A549 (cell line): Measurements from ENCODE around the gene AFF3. TPM values are rescaled to one million over a fixed set of nuclear protein-coding genes. Genes with fewer than 3 reads are reported as not detected.

Experiments used
- ATAC-seq, 2 experiments: fragments of 200-7000 bp in 1 of 2; fragments of >200 bp in 1 of 2; cut with Nextera tagmentation in 1 of 2; cut with Tn5 transposase in 1 of 2; 3 replicates each; pipeline versions ENCODE4 v1.8.0 to v1.9.1; 2018 to 2020; ENCODE audit warnings: mild to moderate bottlenecking in 1 of 2, moderate library complexity in 1 of 2
- CTCF ChIA-PET: fragments of 300-600 bp; sonication (Branson Sonifier 250); formaldehyde crosslinking; extraction: SDS; loops from one replicate; lab custom pipeline; 2021; ENCODE audit warnings: antibody characterized with exemption, inconsistent platforms; lab: Yijun Ruan, JAX
- POLR2A ChIA-PET: fragments of 350-600 bp; formaldehyde crosslinking; extraction: SDS; loops from one replicate; lab custom pipeline; 2021; ENCODE audit warnings: antibody characterized with exemption, inconsistent platforms; lab: Yijun Ruan, JAX
- DNase-seq, 2 experiments: peaks; one replicate each; pipeline versions ENCODE4 v3.0.0 to v3.0.0-alpha.2; 2011 to 2016; ENCODE audit warnings: low read depth in 1 of 2, low spot score in 1 of 2
- FAIRE-seq: peaks from 2 replicates; lab custom pipeline; 2011; peaks lifted over from hg19 to GRCh38; lab: Jason Lieb, UNC
- H3K27ac ChIP-seq, 2 experiments: fragments of >200 bp; sonication (Bioruptor Twin); formaldehyde crosslinking; 3 replicates each; pipeline ENCODE4 v1.5.1; 2016 to 2017
- H3K4me1 ChIP-seq: fragments of >200 bp; sonication (Bioruptor Twin); formaldehyde crosslinking; 3 replicates; pipeline ENCODE4 v1.6.1; 2016
- H3K4me2 ChIP-seq: fragments of >200 bp; sonication (Bioruptor Twin); formaldehyde crosslinking; 3 replicates; pipeline ENCODE4 v1.6.1; 2016
- H3K4me3 ChIP-seq: fragments of >200 bp; sonication (Bioruptor Twin); formaldehyde crosslinking; 3 replicates; pipeline ENCODE4 v1.5.1; 2016
- H3K9me3 ChIP-seq: fragments of >200 bp; sonication (Bioruptor Twin); formaldehyde crosslinking; 3 replicates; pipeline ENCODE4 v1.6.1; 2016
- BCL3 ChIP-seq: fragments of >200 bp; sonication (Bioruptor Twin); formaldehyde crosslinking; IDR thresholded peaks from 3 replicates; pipeline ENCODE4 v1.6.1; 2016
- BHLHE40 ChIP-seq: IDR thresholded peaks from 2 replicates; pipeline ENCODE4 v1.6.1; 2012; ENCODE audit warnings: low read depth, low read length, inconsistent platforms
- CTCF ChIP-seq: fragments of >200 bp; sonication (Bioruptor Twin); formaldehyde crosslinking; IDR thresholded peaks from 3 replicates; pipeline ENCODE4 v1.5.1; 2016
- EHF ChIP-seq: fragments of 250-450 bp; sonication (Bioruptor Pico); IDR thresholded peaks from 2 replicates; pipeline ENCODE4 v1.5.0; 2020; ENCODE audit warnings: mild to moderate bottlenecking
- ESRRA ChIP-seq: fragments of 150-350 bp; IDR thresholded peaks from 2 replicates; pipeline ENCODE4 v1.6.1; 2014; ENCODE audit warnings: mild to moderate bottlenecking, low read length, borderline replicate concordance
- HOXA7 ChIP-seq: fragments of 250-450 bp; sonication (Bioruptor Pico); IDR thresholded peaks from 2 replicates; pipeline ENCODE4 v1.5.0; 2020; ENCODE audit warnings: mild to moderate bottlenecking, moderate library complexity
- JUN ChIP-seq, 2 experiments: fragments of >200 bp; sonication (Bioruptor Twin); formaldehyde crosslinking; IDR thresholded peaks; 2 replicates in 1 of 2; 3 replicates in 1 of 2; pipeline ENCODE4 v1.6.1; 2016 to 2017
- KDM1A ChIP-seq: fragments of 200-600 bp; sonication (generic); IDR thresholded peaks from 2 replicates; pipeline ENCODE4 v1.6.1; 2016; ENCODE audit warnings: low read depth, mild to moderate bottlenecking
- MAFK ChIP-seq: fragments of 450-650 bp; IDR thresholded peaks from 2 replicates; pipeline ENCODE4 v1.6.1; 2014; ENCODE audit not compliant: partially characterized antibody
- MAX ChIP-seq: IDR thresholded peaks from 2 replicates; pipeline ENCODE4 v1.6.1; 2012
- MAZ ChIP-seq: fragments of 150-350 bp; IDR thresholded peaks from 2 replicates; pipeline ENCODE4 v1.6.1; 2014; ENCODE audit warnings: antibody characterized with exemption, low read depth, low read length, borderline replicate concordance
- NR3C1 ChIP-seq: fragments of >200 bp; sonication (Bioruptor Twin); formaldehyde crosslinking; IDR thresholded peaks from 3 replicates; pipeline ENCODE4 v1.6.1; 2017
- POLR2A ChIP-seq: IDR thresholded peaks from 2 replicates; pipeline ENCODE4 v1.6.1; 2012; ENCODE audit warnings: mild to moderate bottlenecking, low read length
- POLR2AphosphoS2 ChIP-seq: conservative IDR thresholded peaks from 2 replicates; pipeline ENCODE4 v1.6.1; 2012; ENCODE audit warnings: low read length, improper control_type of control experiment, inconsistent platforms
- RCOR1 ChIP-seq: fragments of 150-350 bp; IDR thresholded peaks from 2 replicates; pipeline ENCODE4 v1.6.1; 2014; ENCODE audit warnings: antibody characterized with exemption, low read length, low read depth
- RFX5 ChIP-seq: fragments of 450-650 bp; IDR thresholded peaks from 2 replicates; pipeline ENCODE4 v1.7.1; 2014; ENCODE audit warnings: antibody characterized with exemption, mild to moderate bottlenecking, moderate library complexity
- RNF2 ChIP-seq: fragments of 200-600 bp; sonication (generic); IDR thresholded peaks from 2 replicates; pipeline ENCODE4 v1.6.1; 2016; ENCODE audit warnings: low read depth, mild to moderate bottlenecking, antibody characterized with exemption, moderate library complexity, borderline replicate concordance
- USF2 ChIP-seq: fragments of 450-650 bp; IDR thresholded peaks from 2 replicates; pipeline ENCODE4 v1.6.1; 2014; ENCODE audit warnings: antibody characterized with exemption
- ZFP36 ChIP-seq: fragments of 450-650 bp; IDR thresholded peaks from 2 replicates; pipeline ENCODE4 v1.6.1; 2014; ENCODE audit warnings: borderline replicate concordance; ENCODE audit not compliant: partially characterized antibody
- WGBS: methylation state at CpG from one replicate; pipeline ENCODE4 v1.1.6; 2017; ENCODE audit errors: missing lambda C conversion rate; 5-methylcytosine and 5-hydroxymethylcytosine counted together
- polyA plus RNA-seq, 4 experiments: library from polyadenylated mRNA; depleted of rRNA in 3 of 4; stranded (reverse); fragments of >200 nt; fragmentation: RNase III in 1 of 4; extraction: RNeasy Plus Mini Kit Qiagen cat#74134 plus additional on column Dnase treatment in 1 of 4; gene quantifications; 2 replicates in 3 of 4; 3 replicates in 1 of 4; pipeline ENCODE4 v1.2.3, GENCODE V29; 2011 to 2017
- TF ChIP-seq, protein P1 (sequence below): fragments of 250-450 bp; sonication (Bioruptor Pico); IDR thresholded peaks from 2 replicates; pipeline ENCODE4 v1.5.0; 2020; ENCODE audit warnings: low read depth, mild to moderate bottlenecking, moderate library complexity
- TF ChIP-seq, protein P2 (sequence below): IDR thresholded peaks from 2 replicates; pipeline ENCODE4 v1.6.1; 2012
- TF ChIP-seq, protein P3 (sequence below): fragments of 200-600 bp; sonication (generic); IDR thresholded peaks from 2 replicates; pipeline ENCODE4 v1.6.1; 2016; ENCODE audit warnings: antibody characterized with exemption, mild to moderate bottlenecking, moderate library complexity

Gene AFF3
- polyA plus RNA-seq, 2 of the 4 experiments (the other 2 are of a cell fraction): not detected

DNA sequence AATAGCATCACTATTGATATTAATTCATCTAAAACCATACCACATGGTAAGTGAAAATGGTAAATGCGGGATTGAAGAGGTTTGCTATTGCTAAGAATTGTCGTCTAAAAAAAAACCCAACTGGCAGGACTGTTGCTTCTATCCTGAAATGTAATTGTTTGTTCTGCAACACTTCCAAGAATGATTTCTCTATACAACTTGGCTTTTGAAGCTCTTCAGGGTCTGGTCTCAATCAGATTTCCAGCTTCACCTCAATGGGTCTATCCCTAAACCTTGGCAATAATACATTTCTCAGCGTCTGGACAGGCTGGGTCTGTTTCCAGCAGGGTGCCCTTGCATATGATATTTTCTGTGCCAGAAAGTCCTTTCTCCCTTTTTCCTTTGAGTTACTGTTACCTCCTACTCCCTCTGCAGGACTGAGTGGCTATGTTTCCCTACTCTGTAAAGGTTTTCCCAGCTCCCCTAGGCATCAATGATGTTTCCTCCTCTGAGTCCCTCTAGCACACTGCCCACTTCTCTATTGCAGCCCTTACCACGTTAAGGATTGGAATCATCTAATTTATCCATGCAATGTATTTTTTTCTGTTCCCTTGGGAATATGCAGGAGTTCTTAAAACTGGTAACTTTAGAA lies 534.4 kb downstream of the AFF3 start:
- peak; percentile 59 to 84; a peak in 5 of 6 replicates for ATAC-seq
- FAIRE-seq: no peak
- Histone ChIP-seq H3K4me3 (no peak overlapping the region), H3K27ac (no peak overlapping the region), H3K4me1 (no peaks in the 10 kb centered on the region), H3K9me3 (no peaks in the 10 kb centered on the region), H3K4me2 (no peak overlapping the region)
- ChIA-PET POLR2A (no interaction called here), CTCF (interaction anchor here (0.8 kb wide), 1 partner anchor 51 kb away, joined by 3 read pairs; no protein-coding TSS in a partner anchor)
- WGBS: 14% methylated on average over 4 of the region's 4 CpGs
- no peak for TF ChIP-seq RCOR1
- no peak for TF ChIP-seq NR3C1
- TF ChIP-seq USF2: no peak
- no peak for TF ChIP-seq RFX5
- TF ChIP-seq MAX: no peak
- TF ChIP-seq, protein P1, sequence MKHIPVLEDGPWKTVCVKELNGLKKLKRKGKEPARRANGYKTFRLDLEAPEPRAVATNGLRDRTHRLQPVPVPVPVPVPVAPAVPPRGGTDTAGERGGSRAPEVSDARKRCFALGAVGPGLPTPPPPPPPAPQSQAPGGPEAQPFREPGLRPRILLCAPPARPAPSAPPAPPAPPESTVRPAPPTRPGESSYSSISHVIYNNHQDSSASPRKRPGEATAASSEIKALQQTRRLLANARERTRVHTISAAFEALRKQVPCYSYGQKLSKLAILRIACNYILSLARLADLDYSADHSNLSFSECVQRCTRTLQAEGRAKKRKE (CRISPR knock-in tag): no peak
- TF ChIP-seq JUN (IDR thresholded peaks at IDR 0.05): no peak
- TF ChIP-seq EHF: no peak
- TF ChIP-seq, protein P2, sequence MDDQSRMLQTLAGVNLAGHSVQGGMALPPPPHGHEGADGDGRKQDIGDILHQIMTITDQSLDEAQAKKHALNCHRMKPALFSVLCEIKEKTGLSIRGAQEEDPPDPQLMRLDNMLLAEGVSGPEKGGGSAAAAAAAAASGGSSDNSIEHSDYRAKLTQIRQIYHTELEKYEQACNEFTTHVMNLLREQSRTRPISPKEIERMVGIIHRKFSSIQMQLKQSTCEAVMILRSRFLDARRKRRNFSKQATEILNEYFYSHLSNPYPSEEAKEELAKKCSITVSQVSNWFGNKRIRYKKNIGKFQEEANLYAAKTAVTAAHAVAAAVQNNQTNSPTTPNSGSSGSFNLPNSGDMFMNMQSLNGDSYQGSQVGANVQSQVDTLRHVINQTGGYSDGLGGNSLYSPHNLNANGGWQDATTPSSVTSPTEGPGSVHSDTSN: no peak
- TF ChIP-seq, protein P3, sequence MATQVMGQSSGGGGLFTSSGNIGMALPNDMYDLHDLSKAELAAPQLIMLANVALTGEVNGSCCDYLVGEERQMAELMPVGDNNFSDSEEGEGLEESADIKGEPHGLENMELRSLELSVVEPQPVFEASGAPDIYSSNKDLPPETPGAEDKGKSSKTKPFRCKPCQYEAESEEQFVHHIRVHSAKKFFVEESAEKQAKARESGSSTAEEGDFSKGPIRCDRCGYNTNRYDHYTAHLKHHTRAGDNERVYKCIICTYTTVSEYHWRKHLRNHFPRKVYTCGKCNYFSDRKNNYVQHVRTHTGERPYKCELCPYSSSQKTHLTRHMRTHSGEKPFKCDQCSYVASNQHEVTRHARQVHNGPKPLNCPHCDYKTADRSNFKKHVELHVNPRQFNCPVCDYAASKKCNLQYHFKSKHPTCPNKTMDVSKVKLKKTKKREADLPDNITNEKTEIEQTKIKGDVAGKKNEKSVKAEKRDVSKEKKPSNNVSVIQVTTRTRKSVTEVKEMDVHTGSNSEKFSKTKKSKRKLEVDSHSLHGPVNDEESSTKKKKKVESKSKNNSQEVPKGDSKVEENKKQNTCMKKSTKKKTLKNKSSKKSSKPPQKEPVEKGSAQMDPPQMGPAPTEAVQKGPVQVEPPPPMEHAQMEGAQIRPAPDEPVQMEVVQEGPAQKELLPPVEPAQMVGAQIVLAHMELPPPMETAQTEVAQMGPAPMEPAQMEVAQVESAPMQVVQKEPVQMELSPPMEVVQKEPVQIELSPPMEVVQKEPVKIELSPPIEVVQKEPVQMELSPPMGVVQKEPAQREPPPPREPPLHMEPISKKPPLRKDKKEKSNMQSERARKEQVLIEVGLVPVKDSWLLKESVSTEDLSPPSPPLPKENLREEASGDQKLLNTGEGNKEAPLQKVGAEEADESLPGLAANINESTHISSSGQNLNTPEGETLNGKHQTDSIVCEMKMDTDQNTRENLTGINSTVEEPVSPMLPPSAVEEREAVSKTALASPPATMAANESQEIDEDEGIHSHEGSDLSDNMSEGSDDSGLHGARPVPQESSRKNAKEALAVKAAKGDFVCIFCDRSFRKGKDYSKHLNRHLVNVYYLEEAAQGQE: no peak
- TF ChIP-seq KDM1A: no peak
- no peak for DNase-seq

DNA sequence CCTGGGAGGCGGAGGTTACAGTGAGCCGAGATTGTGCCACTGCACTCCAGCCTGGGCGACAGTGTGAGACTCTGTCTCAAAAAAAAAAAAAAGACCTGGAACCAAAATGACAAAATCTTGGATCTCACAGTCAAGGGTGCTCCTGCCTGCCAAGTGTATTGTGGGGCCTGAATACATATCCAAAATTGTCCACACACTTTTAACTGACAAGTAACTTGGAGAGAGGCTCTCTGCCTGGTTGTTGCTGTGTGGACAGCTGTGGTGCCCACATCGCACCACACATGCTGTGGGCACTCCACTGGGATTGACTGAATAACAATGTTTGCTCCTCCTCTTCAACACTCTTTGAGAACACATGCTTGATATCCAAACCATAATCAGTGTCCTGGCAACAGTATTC lies 534.9 kb downstream of the AFF3 start:
- no peak for DNase-seq
- POLR2A ChIA-PET: no interaction called here
- Histone ChIP-seq H3K27ac (no peak overlapping the region), H3K9me3 (no peaks in the 10 kb centered on the region), H3K4me2 (no peak overlapping the region), H3K4me3 (no peak overlapping the region), H3K4me1 (no peaks in the 10 kb centered on the region)
- WGBS: 41% methylated on average over 4 of the region's 4 CpGs
- FAIRE-seq: no peak
- CTCF ChIA-PET: interaction anchor here (0.8 kb wide), 1 partner anchor 51 kb away, joined by 3 read pairs; no protein-coding TSS in a partner anchor
- ATAC-seq: no peak
- TF ChIP-seq POLR2AphosphoS2 (no peak), USF2 (no peak), MAZ (no peak), HOXA7 (no peak), MAFK (no peak), CTCF (no peak), BCL3 (no peak), BHLHE40 (no peak), ZFP36 (no peak), RNF2 (no peak), POLR2A (no peak), ESRRA (no peak)
